ENCODE measurements around the gene TAF13. TPM values are rescaled to one million over a fixed set of nuclear protein-coding genes. Genes with fewer than 3 reads are reported as not detected.

The TAF13 gene
- total RNA-seq, 1 donor: 131 TPM

DNA sequence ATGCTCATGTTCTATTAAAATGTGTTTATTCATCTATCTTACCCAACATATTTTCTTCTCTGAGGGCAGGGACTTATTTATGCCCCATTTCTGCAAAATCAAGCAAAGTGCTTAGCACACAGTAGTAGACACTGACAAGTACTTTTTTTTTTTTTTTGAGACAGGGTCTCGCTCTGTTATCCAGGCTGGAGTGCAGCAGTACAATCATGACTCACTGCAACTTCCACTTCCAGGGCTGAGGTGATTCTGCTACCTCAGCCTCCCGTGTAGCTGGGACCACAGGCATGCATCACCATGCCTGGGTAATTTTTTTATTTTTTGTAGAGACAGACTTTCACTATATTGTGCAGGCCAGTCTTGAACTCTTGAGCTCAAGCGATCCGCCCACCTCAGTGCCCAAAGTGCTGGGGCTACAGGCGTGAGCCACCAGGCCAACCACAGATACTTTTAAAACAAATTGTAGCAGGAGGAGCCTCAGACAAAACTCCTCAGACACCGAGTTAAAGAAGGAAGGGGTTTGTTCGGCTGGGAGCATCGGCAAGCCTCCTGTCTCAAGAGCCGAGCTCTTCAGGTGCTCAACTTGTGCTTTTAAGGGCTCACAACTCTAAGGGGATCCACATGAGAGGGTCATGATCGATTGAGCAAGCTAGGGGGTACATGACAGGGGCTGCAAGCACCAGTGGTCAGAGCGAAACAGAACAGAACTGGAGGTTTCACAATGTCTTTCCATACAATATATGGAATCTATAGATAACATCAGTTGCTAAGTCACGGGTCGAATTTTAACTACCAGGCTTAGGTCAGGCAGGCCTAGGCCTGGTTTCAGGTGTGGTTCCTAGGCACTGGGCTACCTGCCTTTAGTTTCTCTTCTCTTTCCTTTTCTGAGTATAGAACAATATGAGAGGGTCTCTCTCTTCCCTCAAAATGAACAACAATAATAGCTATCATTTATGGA is 9.0 kb upstream of the TAF13 start:
- no peak for DNase-seq (ENCODE audit: low read depth)
- H3K4me3 ChIP-seq (ENCODE audit: low read depth, low read length): no peak overlapping the region
- TF ChIP-seq, protein P1, sequence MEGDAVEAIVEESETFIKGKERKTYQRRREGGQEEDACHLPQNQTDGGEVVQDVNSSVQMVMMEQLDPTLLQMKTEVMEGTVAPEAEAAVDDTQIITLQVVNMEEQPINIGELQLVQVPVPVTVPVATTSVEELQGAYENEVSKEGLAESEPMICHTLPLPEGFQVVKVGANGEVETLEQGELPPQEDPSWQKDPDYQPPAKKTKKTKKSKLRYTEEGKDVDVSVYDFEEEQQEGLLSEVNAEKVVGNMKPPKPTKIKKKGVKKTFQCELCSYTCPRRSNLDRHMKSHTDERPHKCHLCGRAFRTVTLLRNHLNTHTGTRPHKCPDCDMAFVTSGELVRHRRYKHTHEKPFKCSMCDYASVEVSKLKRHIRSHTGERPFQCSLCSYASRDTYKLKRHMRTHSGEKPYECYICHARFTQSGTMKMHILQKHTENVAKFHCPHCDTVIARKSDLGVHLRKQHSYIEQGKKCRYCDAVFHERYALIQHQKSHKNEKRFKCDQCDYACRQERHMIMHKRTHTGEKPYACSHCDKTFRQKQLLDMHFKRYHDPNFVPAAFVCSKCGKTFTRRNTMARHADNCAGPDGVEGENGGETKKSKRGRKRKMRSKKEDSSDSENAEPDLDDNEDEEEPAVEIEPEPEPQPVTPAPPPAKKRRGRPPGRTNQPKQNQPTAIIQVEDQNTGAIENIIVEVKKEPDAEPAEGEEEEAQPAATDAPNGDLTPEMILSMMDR (IDR thresholded peaks at IDR 0.05; ENCODE audit: insufficient read depth, low read length): no peak

DNA sequence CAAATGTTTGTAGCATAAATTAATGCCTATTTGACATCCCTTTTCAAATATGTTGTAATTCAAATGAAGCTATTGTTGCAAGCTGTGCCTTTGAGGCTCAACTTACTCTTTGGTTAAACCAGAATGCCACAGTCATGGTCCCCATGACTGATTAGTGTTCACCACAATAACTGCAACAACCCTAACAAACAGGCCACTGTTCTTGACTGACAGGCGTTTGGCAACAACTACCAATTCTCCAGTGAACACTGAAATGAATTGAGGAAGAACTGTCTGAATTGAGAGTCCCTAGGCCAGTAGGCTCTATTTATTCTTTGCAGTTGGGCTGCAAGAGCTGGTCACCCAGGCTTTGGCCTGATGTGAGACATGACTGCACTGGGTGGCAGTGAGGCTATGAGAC is 8.1 kb upstream of the TAF13 start:
- TF ChIP-seq, protein P1 (IDR thresholded peaks at IDR 0.05; ENCODE audit: insufficient read depth, low read length): no peak
- H3K4me3 ChIP-seq (ENCODE audit: low read depth, low read length): no peak overlapping the region
- DNase-seq (ENCODE audit: low read depth): no peak

DNA sequence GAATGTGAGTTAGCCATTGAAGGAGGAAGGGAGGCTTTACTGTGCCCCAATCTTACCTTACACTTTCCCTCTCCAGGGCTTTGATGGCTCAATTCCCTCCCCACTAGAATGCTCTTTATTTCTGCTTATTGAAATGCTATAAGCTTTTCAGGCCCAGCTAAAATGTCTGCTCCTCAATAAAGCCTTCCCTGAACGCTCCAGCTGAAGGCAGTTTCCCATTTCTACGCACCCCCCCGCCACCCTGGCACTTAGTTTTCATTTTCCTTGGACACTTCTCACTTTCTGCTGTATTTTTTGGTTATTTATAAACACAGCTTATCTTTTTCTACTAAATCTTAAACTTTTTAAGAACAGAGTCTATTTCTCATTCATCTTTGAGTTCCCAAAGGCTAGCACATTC is 7.7 kb upstream of the TAF13 start:
- TF ChIP-seq, protein P1 (IDR thresholded peaks at IDR 0.05; ENCODE audit: insufficient read depth, low read length): no peak

DNA sequence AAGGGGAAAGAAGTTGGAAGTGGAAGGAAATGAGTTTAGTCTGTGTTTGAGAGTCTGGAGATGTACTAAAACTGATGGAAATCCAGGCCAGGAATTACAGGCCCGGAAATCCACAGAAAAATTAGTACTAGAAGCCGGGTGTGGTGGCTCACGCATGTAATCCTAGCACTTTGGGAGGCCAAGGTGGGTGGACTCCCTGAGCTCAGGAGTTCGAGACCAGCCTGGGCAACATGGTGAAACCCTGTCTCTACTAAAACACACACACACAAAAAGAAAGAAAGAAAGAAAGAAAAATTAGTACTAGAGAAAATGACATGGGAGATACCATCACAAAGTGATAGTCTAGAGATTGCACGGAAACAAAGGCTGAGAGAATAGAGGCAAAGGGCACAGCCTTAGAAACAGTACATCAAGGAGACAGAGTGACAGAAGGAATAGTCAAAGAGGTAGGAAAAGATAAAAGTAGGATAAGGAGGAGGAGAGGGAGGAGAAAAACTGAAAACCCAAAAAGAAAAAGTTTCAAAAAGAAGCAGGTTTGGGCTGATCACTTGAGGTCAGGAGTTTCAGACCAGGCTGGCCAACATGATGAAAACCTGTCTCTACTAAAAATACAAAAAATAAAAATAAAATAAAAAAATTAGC is 4.8 kb upstream of the TAF13 start:
- H3K4me3 ChIP-seq (ENCODE audit: low read depth, low read length): no peak overlapping the region
- TF ChIP-seq, protein P1 (IDR thresholded peaks at IDR 0.05; ENCODE audit: insufficient read depth, low read length): no peak
- DNase-seq (ENCODE audit: low read depth): no peak

More for the DNA sequence above, 7.7 kb upstream of the TAF13 start:
- H3K4me3 ChIP-seq (ENCODE audit: low read depth, low read length): no peak overlapping the region
- no peak for DNase-seq (ENCODE audit: low read depth)

DNA sequence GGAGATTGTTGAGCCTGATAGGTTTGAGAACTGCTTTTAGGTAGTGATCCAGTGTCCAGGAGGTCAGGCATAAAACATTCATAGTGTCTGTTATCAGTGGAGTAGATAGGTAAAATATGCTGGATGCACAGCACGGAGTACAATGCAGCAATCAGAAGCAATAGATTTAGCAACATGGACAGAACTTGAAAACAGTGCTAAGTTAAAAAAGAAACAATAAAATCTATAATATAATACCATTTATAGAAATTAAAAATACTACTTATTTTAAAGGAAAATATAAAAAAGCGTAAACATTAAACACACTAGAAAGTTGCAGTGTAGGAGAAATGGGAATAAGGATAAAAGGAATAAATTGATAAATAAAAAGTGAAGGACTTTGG is 3.4 kb upstream of the TAF13 start:
- no peak overlapping the region for H3K4me3 ChIP-seq (ENCODE audit: low read depth, low read length)
- TF ChIP-seq, protein P1 (IDR thresholded peaks at IDR 0.05; ENCODE audit: insufficient read depth, low read length): no peak
- DNase-seq (ENCODE audit: low read depth): no peak

DNA sequence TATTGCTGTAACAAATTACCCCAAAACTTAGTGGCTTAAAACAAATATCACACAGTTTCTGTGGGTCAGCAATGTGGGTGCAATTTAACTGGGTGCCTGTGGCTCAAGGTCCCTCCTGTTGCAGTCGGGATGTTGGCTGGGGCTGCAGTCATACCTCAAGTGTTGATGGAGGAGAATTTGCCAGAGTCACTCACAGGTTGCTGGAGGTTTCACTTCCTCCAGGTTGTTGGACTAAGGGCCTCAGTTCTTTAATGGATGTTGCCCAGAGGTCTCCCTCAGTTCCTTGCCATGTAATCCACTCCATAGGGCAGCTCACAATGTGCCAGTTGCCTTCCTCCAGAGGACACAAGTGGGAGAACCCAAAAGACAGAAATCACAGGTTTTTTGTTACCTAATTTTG is 2.5 kb upstream of the TAF13 start:
- no peak overlapping the region for H3K4me3 ChIP-seq (ENCODE audit: low read depth, low read length)
- DNase-seq (ENCODE audit: low read depth): no peak
- TF ChIP-seq, protein P1 (IDR thresholded peaks at IDR 0.05; ENCODE audit: insufficient read depth, low read length): no peak
